CD4-positive, alpha-beta memory T cell (primary cell): ENCODE measurements around the gene MDGA2. TPM values are rescaled to one million over a fixed set of nuclear protein-coding genes. Genes with fewer than 3 reads are reported as not detected.

Source experiments
- CTCF ChIA-PET: fragments of 350-600 bp; sonication (Branson Sonifier 250); formaldehyde crosslinking; loops from one replicate; lab custom pipeline; 2021; ENCODE audit warnings: inconsistent platforms; ENCODE audit not compliant: partially characterized antibody; lab: Charles Lee
- POLR2A ChIA-PET: fragments of 350-600 bp; sonication (Branson Sonifier 250); formaldehyde crosslinking; loops from one replicate; lab custom pipeline; 2021; ENCODE audit not compliant: partially characterized antibody; lab: Charles Lee
- DNase-seq, 5 donors: peaks; one replicate each; pipeline versions ENCODE4 v3.0.0 to v3.0.0-alpha.2; 2020 to 2022; ENCODE audit warnings: mixed read lengths in 1 of 5
- H3K27ac ChIP-seq: one replicate; pipeline ENCODE4 v1.7.0; 2013; ENCODE audit warnings: low read depth, low read length
- H3K27me3 ChIP-seq: 2 replicates; pipeline ENCODE4 v1.7.0; 2013; ENCODE audit warnings: mild to moderate bottlenecking, low read length, moderate library complexity; ENCODE audit not compliant: insufficient read depth
- H3K36me3 ChIP-seq: 2 replicates; pipeline ENCODE4 v1.7.0; 2013; ENCODE audit warnings: mild to moderate bottlenecking, low read length, moderate library complexity; ENCODE audit not compliant: insufficient read depth
- H3K4me1 ChIP-seq: 2 replicates; pipeline ENCODE4 v1.7.0; 2013; ENCODE audit warnings: mild to moderate bottlenecking, low read length, moderate library complexity; ENCODE audit not compliant: insufficient read depth
- H3K4me3 ChIP-seq, 2 donors: one replicate each; pipeline ENCODE4 v1.7.0; 2013; ENCODE audit warnings: low read length in 2 of 2, mild to moderate bottlenecking in 1 of 2
- H3K9me3 ChIP-seq, 2 donors: one replicate each; pipeline ENCODE4 v1.7.0; 2013; ENCODE audit warnings: low read length in 2 of 2, control low read depth in 1 of 2; ENCODE audit not compliant: control insufficient read depth in 1 of 2
- H3K27ac Mint-ChIP-seq, 7 donors: one replicate each; pipeline ENCODE4 v1.8.0; 2020 to 2021; ENCODE audit warnings: mixed read lengths in 7 of 7, mild to moderate bottlenecking in 6 of 7, inconsistent platforms in 3 of 7, moderate library complexity in 3 of 7
- H3K27me3 Mint-ChIP-seq, 2 donors: one replicate each; pipeline ENCODE4 v1.8.0; 2020 to 2021; ENCODE audit warnings: mixed read lengths in 2 of 2
- H3K36me3 Mint-ChIP-seq, 2 donors: one replicate each; pipeline ENCODE4 v1.8.0; 2020 to 2021; ENCODE audit warnings: mixed read lengths in 2 of 2, inconsistent platforms in 1 of 2, mild to moderate bottlenecking in 1 of 2
- H3K4me1 Mint-ChIP-seq, 4 donors: one replicate each; pipeline ENCODE4 v1.8.0; 2020 to 2021; ENCODE audit warnings: mixed read lengths in 4 of 4, mild to moderate bottlenecking in 1 of 4
- H3K4me3 Mint-ChIP-seq, 8 donors: one replicate each; pipeline ENCODE4 v1.8.0; 2020 to 2021; ENCODE audit warnings: mixed read lengths in 8 of 8, mild to moderate bottlenecking in 7 of 8, moderate library complexity in 6 of 8, inconsistent platforms in 3 of 8
- H3K9me3 Mint-ChIP-seq, 8 donors: one replicate each; pipeline ENCODE4 v1.8.0; 2020 to 2021; ENCODE audit warnings: mixed read lengths in 8 of 8, mild to moderate bottlenecking in 5 of 8, inconsistent platforms in 3 of 8, moderate library complexity in 1 of 8
- intact Hi-C: fragments of 100-400 bp; cut with micrococcal nuclease; formaldehyde crosslinking; loops from one replicate; pipeline ENCODE4 v1.15.1; 2023
- polyA plus RNA-seq, 2 donors: library from polyadenylated mRNA; unstranded; fragments of 300-500 nt; fragmentation: Illumina TruSeq; gene quantifications; one replicate each; pipeline ENCODE4 v1.2.3, GENCODE V29; 2021
- total RNA-seq, 2 experiments: library from RNA; stranded (reverse); gene quantifications; one replicate each; pipeline ENCODE4 v1.2.3, GENCODE V29; 2021

MDGA2 gene
- total and polyA plus RNA-seq, 4 experiments from 2014 or later: not detected

GRCh38 chr14:47223656-47224055 is 451.7 kb downstream of the MDGA2 start:
- no peaks in the 10 kb centered on the region for H3K9me3 ChIP-seq
- CTCF ChIA-PET: no interaction called here
- H3K36me3 ChIP-seq: no peaks in the 10 kb centered on the region
- H3K27ac Mint-ChIP-seq: no peak overlapping the region
- no peak for DNase-seq
- POLR2A ChIA-PET: no interaction called here
- no peak overlapping the region for H3K4me3 Mint-ChIP-seq
- no peaks in the 10 kb centered on the region for H3K36me3 Mint-ChIP-seq
- peaks cover 2 to 14% (median 8%) of the 10 kb centered on the region in 8 donors for H3K9me3 Mint-ChIP-seq
- H3K4me3 ChIP-seq: no peak overlapping the region
- no peak overlapping the region for H3K27ac ChIP-seq
- no peaks in the 10 kb centered on the region for H3K27me3 Mint-ChIP-seq
- no peaks in the 10 kb centered on the region for H3K4me1 Mint-ChIP-seq
- no peaks in the 10 kb centered on the region for H3K27me3 ChIP-seq
- intact Hi-C loops: no loop called here
- H3K4me1 ChIP-seq: no peaks in the 10 kb centered on the region

GRCh38 chr14:47220096-47220495 is 455.3 kb downstream of the MDGA2 start:
- DNase-seq: no peak
- ChIA-PET CTCF (no interaction called here), POLR2A (no interaction called here)
- no peak overlapping the region for H3K4me3 ChIP-seq
- no peaks in the 10 kb centered on the region for H3K9me3 ChIP-seq
- no peaks in the 10 kb centered on the region for H3K27me3 ChIP-seq
- no peak overlapping the region for H3K4me3 Mint-ChIP-seq
- no peak overlapping the region for H3K27ac ChIP-seq
- H3K4me1 Mint-ChIP-seq: no peaks in the 10 kb centered on the region
- peaks cover 0 to 11% (median 5%) of the 10 kb centered on the region in 8 donors for H3K9me3 Mint-ChIP-seq
- H3K36me3 ChIP-seq: no peaks in the 10 kb centered on the region
- no peak overlapping the region for H3K27ac Mint-ChIP-seq
- no peaks in the 10 kb centered on the region for H3K4me1 ChIP-seq
- intact Hi-C loops: no loop called here
- no peaks in the 10 kb centered on the region for H3K27me3 Mint-ChIP-seq
- no peaks in the 10 kb centered on the region for H3K36me3 Mint-ChIP-seq

GRCh38 chr14:47211263-47211662 is 464.1 kb downstream of the MDGA2 start:
- peaks cover 0 to 8% (median 4%) of the 10 kb centered on the region in 8 donors for H3K9me3 Mint-ChIP-seq
- H3K4me3 Mint-ChIP-seq: no peak overlapping the region
- no peak for DNase-seq
- H3K36me3 Mint-ChIP-seq: no peaks in the 10 kb centered on the region
- Histone ChIP-seq H3K27me3 (no peaks in the 10 kb centered on the region), H3K4me1 (no peaks in the 10 kb centered on the region), H3K4me3 (no peak overlapping the region), H3K36me3 (no peaks in the 10 kb centered on the region), H3K9me3 (no peaks in the 10 kb centered on the region), H3K27ac (no peak overlapping the region)
- intact Hi-C loops: no loop called here
- no peaks in the 10 kb centered on the region for H3K27me3 Mint-ChIP-seq
- POLR2A ChIA-PET: no interaction called here
- CTCF ChIA-PET: no interaction called here
- H3K27ac Mint-ChIP-seq: no peak overlapping the region
- no peaks in the 10 kb centered on the region for H3K4me1 Mint-ChIP-seq

GRCh38 chr14:47210099-47210498 is 465.3 kb downstream of the MDGA2 start:
- ChIA-PET CTCF (no interaction called here), POLR2A (no interaction called here)
- no peaks in the 10 kb centered on the region for H3K9me3 ChIP-seq
- H3K36me3 ChIP-seq: no peaks in the 10 kb centered on the region
- H3K4me3 ChIP-seq: no peak overlapping the region
- Mint-ChIP-seq H3K27me3 (no peaks in the 10 kb centered on the region), H3K27ac (no peak overlapping the region), H3K9me3 (peaks cover 0 to 8% (median 4%) of the 10 kb centered on the region in 8 donors), H3K4me3 (no peak overlapping the region), H3K4me1 (no peaks in the 10 kb centered on the region), H3K36me3 (no peaks in the 10 kb centered on the region)
- no peaks in the 10 kb centered on the region for H3K27me3 ChIP-seq
- H3K27ac ChIP-seq: no peak overlapping the region
- intact Hi-C loops: no loop called here
- DNase-seq: no peak
- no peaks in the 10 kb centered on the region for H3K4me1 ChIP-seq

GRCh38 chr14:47208434-47208833 is 467.0 kb downstream of the MDGA2 start:
- no peaks in the 10 kb centered on the region for H3K4me1 Mint-ChIP-seq
- DNase-seq: no peak
- Histone ChIP-seq H3K27me3 (no peaks in the 10 kb centered on the region), H3K4me1 (no peaks in the 10 kb centered on the region), H3K36me3 (no peaks in the 10 kb centered on the region), H3K9me3 (no peaks in the 10 kb centered on the region), H3K27ac (no peak overlapping the region), H3K4me3 (no peak overlapping the region)
- peaks cover 0 to 8% (median 1%) of the 10 kb centered on the region in 8 donors for H3K9me3 Mint-ChIP-seq
- ChIA-PET POLR2A (no interaction called here), CTCF (no interaction called here)
- H3K27me3 Mint-ChIP-seq: no peaks in the 10 kb centered on the region
- intact Hi-C loops: no loop called here
- H3K36me3 Mint-ChIP-seq: no peaks in the 10 kb centered on the region
- no peak overlapping the region for H3K4me3 Mint-ChIP-seq
- no peak overlapping the region for H3K27ac Mint-ChIP-seq

- Mint-ChIP-seq H3K9me3 (peaks cover 0 to 8% (median 1%) of the 10 kb centered on the region in 8 donors), H3K27me3 (no peaks in the 10 kb centered on the region), H3K4me1 (no peaks in the 10 kb centered on the region), H3K4me3 (no peak overlapping the region), H3K27ac (no peak overlapping the region), H3K36me3 (no peaks in the 10 kb centered on the region)
- H3K36me3 ChIP-seq: no peaks in the 10 kb centered on the region
- H3K4me1 ChIP-seq: no peaks in the 10 kb centered on the region
- DNase-seq: no peak
- intact Hi-C loops: no loop called here
- no peaks in the 10 kb centered on the region for H3K9me3 ChIP-seq
- CTCF ChIA-PET: no interaction called here
- no peak overlapping the region for H3K4me3 ChIP-seq
- no peaks in the 10 kb centered on the region for H3K27me3 ChIP-seq
- POLR2A ChIA-PET: no interaction called here
- no peak overlapping the region for H3K27ac ChIP-seq
These were observed 467.8 kb downstream of the MDGA2 start for GRCh38 chr14:47207617-47208016.

GRCh38 chr14:47200740-47201139 is 474.7 kb downstream of the MDGA2 start:
- Mint-ChIP-seq H3K4me3 (no peak overlapping the region), H3K9me3 (peaks cover 0 to 9% (median 6%) of the 10 kb centered on the region in 8 donors), H3K27me3 (no peaks in the 10 kb centered on the region), H3K4me1 (no peaks in the 10 kb centered on the region), H3K36me3 (no peaks in the 10 kb centered on the region), H3K27ac (no peak overlapping the region)
- DNase-seq: no peak
- H3K9me3 ChIP-seq: no peaks in the 10 kb centered on the region
- intact Hi-C loops: no loop called here
- no peak overlapping the region for H3K27ac ChIP-seq
- no peak overlapping the region for H3K4me3 ChIP-seq
- ChIA-PET POLR2A (no interaction called here), CTCF (no interaction called here)
- H3K4me1 ChIP-seq: no peaks in the 10 kb centered on the region
- no peaks in the 10 kb centered on the region for H3K27me3 ChIP-seq
- no peaks in the 10 kb centered on the region for H3K36me3 ChIP-seq

- Mint-ChIP-seq H3K27me3 (no peaks in the 10 kb centered on the region), H3K27ac (no peak overlapping the region), H3K4me1 (no peaks in the 10 kb centered on the region), H3K36me3 (no peaks in the 10 kb centered on the region), H3K9me3 (peaks cover 0 to 7% (median 2%) of the 10 kb centered on the region in 8 donors), H3K4me3 (no peak overlapping the region)
- Histone ChIP-seq H3K27ac (no peak overlapping the region), H3K4me1 (no peaks in the 10 kb centered on the region), H3K4me3 (no peak overlapping the region), H3K27me3 (no peaks in the 10 kb centered on the region), H3K9me3 (no peaks in the 10 kb centered on the region), H3K36me3 (no peaks in the 10 kb centered on the region)
- DNase-seq: no peak
- intact Hi-C loops: no loop called here
- ChIA-PET CTCF (no interaction called here), POLR2A (no interaction called here)
These were observed 479.8 kb downstream of the MDGA2 start for GRCh38 chr14:47195582-47195981.
